Smooth muscle cell (in vitro differentiated cells): ENCODE results near the gene TMEM11. TPM values are rescaled to one million over a fixed set of nuclear protein-coding genes. Genes with fewer than 3 reads are reported as not detected.

Source experiments
- DNase-seq: peaks from one replicate; lab custom pipeline; 2025; ENCODE audit not compliant: unreplicated experiment; lab: John Stamatoyannopoulos, UW
- H2AFZ ChIP-seq: fragments of 200-600 bp; sonication (generic); 2 replicates; pipeline ENCODE4 v1.6.0; 2016; ENCODE audit warnings: antibody characterized with exemption, low read depth, mild to moderate bottlenecking
- H3F3A ChIP-seq: fragments of 200-600 bp; sonication (generic); 2 replicates; pipeline ENCODE4 v1.6.0; 2017; ENCODE audit warnings: antibody characterized with exemption, low read depth
- H3K27ac ChIP-seq: fragments of 200-600 bp; sonication (generic); 2 replicates; pipeline ENCODE4 v1.5.1; 2016; ENCODE audit warnings: low read depth, mild to moderate bottlenecking
- H3K27me3 ChIP-seq: fragments of 200-600 bp; sonication (generic); 2 replicates; pipeline ENCODE4 v1.6.1; 2016; ENCODE audit warnings: low read depth, mild to moderate bottlenecking
- H3K36me3 ChIP-seq: fragments of 200-600 bp; sonication (generic); 2 replicates; pipeline ENCODE4 v1.5.1; 2016; ENCODE audit warnings: low read depth
- H3K4me1 ChIP-seq: fragments of 200-600 bp; sonication (generic); 2 replicates; pipeline ENCODE4 v1.5.1; 2016; ENCODE audit warnings: low read depth
- H3K4me2 ChIP-seq: fragments of 200-600 bp; sonication (generic); 2 replicates; pipeline ENCODE4 v1.6.0; 2016; ENCODE audit warnings: mild to moderate bottlenecking
- H3K4me3 ChIP-seq: fragments of 200-600 bp; sonication (generic); 2 replicates; pipeline ENCODE4 v1.5.1; 2016; ENCODE audit warnings: mild to moderate bottlenecking
- H3K79me2 ChIP-seq: fragments of 200-600 bp; sonication (generic); 2 replicates; pipeline ENCODE4 v1.6.0; 2016; ENCODE audit warnings: low read depth, mild to moderate bottlenecking
- H3K9ac ChIP-seq: fragments of 200-600 bp; sonication (generic); 2 replicates; pipeline ENCODE4 v1.6.0; 2016; ENCODE audit warnings: low read depth
- H3K9me3 ChIP-seq: fragments of 200-600 bp; sonication (generic); replicated peaks from 2 replicates; pipeline ENCODE4 v1.5.1; 2016; ENCODE audit warnings: low read depth
- H4K20me1 ChIP-seq: fragments of 200-600 bp; sonication (generic); 2 replicates; pipeline ENCODE4 v1.6.0; 2016; ENCODE audit warnings: low read depth
- WGBS: methylation state at CpG from one replicate; pipeline ENCODE4 v1.1.7; 2016; ENCODE audit warnings: low lambda C conversion rate; 5-methylcytosine and 5-hydroxymethylcytosine counted together
- polyA plus RNA-seq: library from polyadenylated mRNA; unstranded; fragments of >200 nt; fragmentation: Nextera tagmentation; extraction: Ambion mirVana; gene quantifications from 2 replicates; pipeline ENCODE4 v1.2.1, GENCODE V29; 2016
- total RNA-seq: library from RNA; depleted of rRNA; stranded (reverse); fragments of >200 nt; gene quantifications from 2 replicates; pipeline ENCODE4 v1.2.3, GENCODE V29; 2014
- TF ChIP-seq, protein P1 (sequence below): fragments of 200-600 bp; sonication (generic); IDR thresholded peaks from 2 replicates; pipeline ENCODE4 v1.5.1; 2017; ENCODE audit warnings: borderline replicate concordance, mild to moderate bottlenecking, antibody characterized with exemption; ENCODE audit not compliant: insufficient read depth, poor library complexity, severe bottlenecking

Gene TMEM11
- total and polyA plus RNA-seq, 2 experiments from 2014 or later, result 24.0 to 80.3 TPM

DNA sequence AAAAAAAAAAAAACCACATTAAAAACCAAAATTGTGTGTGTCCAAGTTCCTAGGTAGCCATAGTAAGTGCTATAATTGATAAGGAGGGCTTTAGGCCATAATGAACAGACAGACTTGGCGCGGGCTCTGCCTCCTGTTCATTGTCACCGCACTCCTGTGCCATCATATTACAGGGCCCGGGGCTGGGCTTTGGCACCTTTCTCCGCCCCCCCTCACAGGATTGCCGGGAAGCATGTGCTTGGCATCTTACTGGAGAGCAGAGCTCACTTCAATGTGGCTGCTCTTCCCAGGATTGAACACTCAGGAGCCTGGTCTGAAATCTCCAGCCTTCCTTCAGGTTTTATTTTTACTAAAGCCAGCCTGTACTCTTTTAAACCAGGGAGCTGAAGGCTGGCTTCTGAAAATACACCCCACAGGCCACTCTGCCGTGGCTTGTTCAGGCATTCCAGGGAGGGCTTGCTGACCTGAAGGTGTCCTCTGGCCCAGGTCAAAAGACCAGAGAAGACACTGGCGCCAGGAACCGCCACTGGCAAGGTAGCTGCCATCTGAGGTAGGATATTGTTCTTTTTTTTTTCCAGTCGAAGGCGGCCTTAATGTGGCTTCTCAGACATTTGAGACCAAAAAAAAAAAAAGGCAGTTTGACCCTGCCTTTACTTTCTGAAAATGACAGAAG is 47.9 kb downstream of the TMEM11 start:
- H3K4me1 ChIP-seq, result no peaks in the 10 kb centered on the region
- H3K9ac ChIP-seq, result no peak overlapping the region
- TF ChIP-seq, protein P1, sequence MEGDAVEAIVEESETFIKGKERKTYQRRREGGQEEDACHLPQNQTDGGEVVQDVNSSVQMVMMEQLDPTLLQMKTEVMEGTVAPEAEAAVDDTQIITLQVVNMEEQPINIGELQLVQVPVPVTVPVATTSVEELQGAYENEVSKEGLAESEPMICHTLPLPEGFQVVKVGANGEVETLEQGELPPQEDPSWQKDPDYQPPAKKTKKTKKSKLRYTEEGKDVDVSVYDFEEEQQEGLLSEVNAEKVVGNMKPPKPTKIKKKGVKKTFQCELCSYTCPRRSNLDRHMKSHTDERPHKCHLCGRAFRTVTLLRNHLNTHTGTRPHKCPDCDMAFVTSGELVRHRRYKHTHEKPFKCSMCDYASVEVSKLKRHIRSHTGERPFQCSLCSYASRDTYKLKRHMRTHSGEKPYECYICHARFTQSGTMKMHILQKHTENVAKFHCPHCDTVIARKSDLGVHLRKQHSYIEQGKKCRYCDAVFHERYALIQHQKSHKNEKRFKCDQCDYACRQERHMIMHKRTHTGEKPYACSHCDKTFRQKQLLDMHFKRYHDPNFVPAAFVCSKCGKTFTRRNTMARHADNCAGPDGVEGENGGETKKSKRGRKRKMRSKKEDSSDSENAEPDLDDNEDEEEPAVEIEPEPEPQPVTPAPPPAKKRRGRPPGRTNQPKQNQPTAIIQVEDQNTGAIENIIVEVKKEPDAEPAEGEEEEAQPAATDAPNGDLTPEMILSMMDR, result no peak
- H3K4me3 ChIP-seq, result no peak overlapping the region
- H3K36me3 ChIP-seq, result no peaks in the 10 kb centered on the region
- no peak for DNase-seq
- H3K9me3 ChIP-seq, result no peaks in the 10 kb centered on the region
- 97% methylated on average over 11 of the region's 11 CpGs for WGBS
- H3F3A ChIP-seq, result no peaks in the 10 kb centered on the region
- no peaks in the 10 kb centered on the region for H3K27me3 ChIP-seq
- H3K4me2 ChIP-seq, result no peak overlapping the region
- no peaks in the 10 kb centered on the region for H3K79me2 ChIP-seq
- peaks cover 28% of the 10 kb centered on the region for H4K20me1 ChIP-seq
- H2AFZ ChIP-seq, result no peak overlapping the region
- no peak overlapping the region for H3K27ac ChIP-seq

DNA sequence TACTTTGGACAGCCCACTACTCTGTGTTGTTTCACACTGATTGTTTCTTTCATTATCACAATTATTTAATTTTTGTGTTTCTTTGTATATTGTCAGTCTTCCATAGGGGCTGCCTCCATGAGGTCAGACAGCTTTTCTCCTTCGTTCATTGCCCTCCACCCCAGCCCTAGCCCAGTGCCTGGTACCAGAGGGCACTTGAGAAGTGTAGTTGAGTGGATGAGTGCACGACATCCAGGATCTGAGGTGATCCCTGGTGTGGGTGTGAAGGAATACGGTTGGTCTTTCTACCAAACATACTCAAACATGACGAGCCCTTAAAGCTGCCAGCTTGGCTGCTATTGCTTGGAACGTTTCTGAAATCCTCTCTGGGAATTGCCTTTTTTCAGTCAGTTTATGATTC is 49.3 kb downstream of the TMEM11 start:
- Histone ChIP-seq H3K4me1 (no peaks in the 10 kb centered on the region), H3K79me2 (no peaks in the 10 kb centered on the region), H3K36me3 (no peaks in the 10 kb centered on the region), H4K20me1 (peaks cover 26% of the 10 kb centered on the region), H2AFZ (no peak overlapping the region), H3K4me3 (no peak overlapping the region), H3F3A (no peaks in the 10 kb centered on the region), H3K27ac (no peak overlapping the region), H3K9ac (no peak overlapping the region), H3K9me3 (no peaks in the 10 kb centered on the region), H3K27me3 (no peaks in the 10 kb centered on the region), H3K4me2 (no peak overlapping the region)
- TF ChIP-seq, protein P1, result no peak
- DNase-seq, result no peak
- WGBS, result 97% methylated on average over 5 of the region's 5 CpGs

DNA sequence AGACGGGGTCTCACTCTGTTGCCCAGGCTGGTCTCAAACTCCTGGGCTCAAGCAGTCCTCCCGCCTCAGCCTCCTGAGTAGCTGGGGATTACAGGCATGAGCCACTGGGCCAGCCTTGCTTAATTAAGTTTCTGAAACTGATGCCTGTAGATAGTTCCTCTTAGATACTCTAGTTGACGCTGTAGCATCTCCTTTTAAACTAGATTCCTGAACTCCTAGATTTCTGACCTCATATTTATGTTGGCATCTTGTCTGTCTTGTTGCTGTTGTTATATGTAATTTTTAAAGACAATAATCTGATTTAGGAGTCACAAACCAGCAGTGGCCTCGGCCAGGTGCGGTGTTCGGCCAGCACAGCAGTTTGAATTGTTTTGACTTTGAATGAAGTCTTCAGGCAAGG is 49.7 kb downstream of the TMEM11 start:
- Histone ChIP-seq H3K4me1 (no peaks in the 10 kb centered on the region), H3K4me3 (no peak overlapping the region), H3K9ac (no peak overlapping the region), H3K36me3 (no peaks in the 10 kb centered on the region), H3K9me3 (no peaks in the 10 kb centered on the region), H3K27me3 (no peaks in the 10 kb centered on the region), H3K27ac (no peak overlapping the region), H4K20me1 (peaks cover 22% of the 10 kb centered on the region), H3K4me2 (no peak overlapping the region), H3F3A (no peaks in the 10 kb centered on the region), H2AFZ (no peak overlapping the region), H3K79me2 (no peaks in the 10 kb centered on the region)
- 99% methylated on average over 6 of the region's 6 CpGs for WGBS
- DNase-seq, result no peak
- TF ChIP-seq, protein P1, result no peak

DNA sequence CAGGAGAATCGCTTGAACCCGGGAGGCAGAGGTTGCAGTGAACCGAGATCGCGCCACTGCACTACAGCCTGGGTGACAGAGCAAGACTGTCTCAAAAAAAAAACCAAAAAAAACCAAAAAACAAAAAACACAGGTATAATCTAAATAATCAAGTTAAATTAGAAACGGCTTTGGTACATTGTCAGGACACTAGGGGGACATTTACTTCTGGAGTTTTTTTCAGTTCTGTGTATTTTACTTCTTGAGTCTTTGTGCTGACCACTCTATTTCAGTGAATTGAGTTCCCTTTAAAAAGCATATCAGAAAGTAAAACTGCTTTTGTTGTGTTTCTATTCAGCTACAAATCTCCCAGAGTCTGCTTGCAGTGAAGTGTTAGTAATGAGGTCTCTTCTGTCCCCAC is 50.9 kb downstream of the TMEM11 start:
- Histone ChIP-seq H3K9me3 (no peaks in the 10 kb centered on the region), H3K79me2 (no peaks in the 10 kb centered on the region), H3K27ac (no peak overlapping the region), H3K27me3 (no peaks in the 10 kb centered on the region), H3K4me3 (no peak overlapping the region), H3K36me3 (no peaks in the 10 kb centered on the region), H4K20me1 (peaks cover 18% of the 10 kb centered on the region), H3K4me2 (no peak overlapping the region), H3F3A (no peaks in the 10 kb centered on the region), H2AFZ (no peak overlapping the region), H3K4me1 (no peaks in the 10 kb centered on the region), H3K9ac (no peak overlapping the region)
- 99% methylated on average over 6 of the region's 6 CpGs for WGBS
- DNase-seq, result no peak
- TF ChIP-seq, protein P1, result no peak
